Trophoblast cell (in vitro differentiated cells and primary cell): ENCODE results near the gene THG1L.

Experiments
- DNase-seq, 2 donors: peaks; one replicate each; pipeline ENCODE4 v3.0.0-alpha.2; 2016
- H2AFZ ChIP-seq: 2 replicates; pipeline ENCODE4 v1.6.1; 2013; ENCODE audit warnings: low read length, moderate library complexity, mild to moderate bottlenecking; ENCODE audit not compliant: insufficient read depth, poor library complexity
- H2AK5ac ChIP-seq: 2 replicates; pipeline ENCODE4 v1.6.1; 2013; ENCODE audit warnings: mild to moderate bottlenecking, low read length
- H2BK120ac ChIP-seq: 2 replicates; pipeline ENCODE4 v1.6.1; 2013; ENCODE audit warnings: low read length, mild to moderate bottlenecking, moderate library complexity; ENCODE audit not compliant: insufficient read depth, poor library complexity
- H2BK12ac ChIP-seq: 2 replicates; pipeline ENCODE4 v1.6.1; 2013; ENCODE audit warnings: mild to moderate bottlenecking, low read length, moderate library complexity
- H2BK5ac ChIP-seq: 2 replicates; pipeline ENCODE4 v1.6.1; 2013; ENCODE audit warnings: low read length, low read depth, moderate library complexity, mild to moderate bottlenecking; ENCODE audit not compliant: poor library complexity
- H3K14ac ChIP-seq: 2 replicates; pipeline ENCODE4 v1.6.1; 2013; ENCODE audit warnings: mild to moderate bottlenecking, low read length
- H3K18ac ChIP-seq: 2 replicates; pipeline ENCODE4 v1.6.1; 2013; ENCODE audit warnings: mild to moderate bottlenecking, low read length
- H3K23ac ChIP-seq: 2 replicates; pipeline ENCODE4 v1.6.1; 2013; ENCODE audit warnings: low read length
- H3K27ac ChIP-seq: 2 replicates; pipeline ENCODE4 v1.5.1; 2013; ENCODE audit warnings: low read depth, mild to moderate bottlenecking, inconsistent platforms, low read length, moderate library complexity
- H3K27me3 ChIP-seq: 2 replicates; pipeline ENCODE4 v1.6.1; 2013; ENCODE audit warnings: inconsistent platforms, mild to moderate bottlenecking, low read length, moderate library complexity; ENCODE audit not compliant: insufficient read depth
- H3K36me3 ChIP-seq, 2 experiments: 1 replicate in 1 of 2; 2 replicates in 1 of 2; pipeline ENCODE4 v1.6.1; 2013; ENCODE audit warnings: low read length in 2 of 2, mild to moderate bottlenecking in 2 of 2, moderate library complexity in 1 of 2; ENCODE audit not compliant: insufficient read depth in 2 of 2, control insufficient read depth in 1 of 2
- H3K4ac ChIP-seq: 2 replicates; pipeline ENCODE4 v1.6.1; 2013; ENCODE audit warnings: low read depth, mild to moderate bottlenecking, low read length, moderate library complexity
- H3K4me1 ChIP-seq, 2 experiments: 1 replicate in 1 of 2; 2 replicates in 1 of 2; pipeline ENCODE4 v1.6.1; 2013; ENCODE audit warnings: low read length in 2 of 2, mild to moderate bottlenecking in 2 of 2, moderate library complexity in 1 of 2; ENCODE audit not compliant: insufficient read depth in 2 of 2, control insufficient read depth in 1 of 2
- H3K4me2 ChIP-seq: 2 replicates; pipeline ENCODE4 v1.6.1; 2013; ENCODE audit warnings: inconsistent platforms, mild to moderate bottlenecking, low read length, moderate library complexity
- H3K4me3 ChIP-seq: 2 replicates; pipeline ENCODE4 v1.5.1; 2013; ENCODE audit warnings: mild to moderate bottlenecking, low read depth, low read length, inconsistent platforms
- H3K79me1 ChIP-seq: one replicate; pipeline ENCODE4 v1.6.1; 2013; ENCODE audit warnings: low read length
- H3K79me2 ChIP-seq: 2 replicates; pipeline ENCODE4 v1.6.1; 2013; ENCODE audit warnings: low read length, mild to moderate bottlenecking; ENCODE audit not compliant: control insufficient read depth, insufficient read depth, poor library complexity
- H3K9ac ChIP-seq: 2 replicates; pipeline ENCODE4 v1.6.1; 2013; ENCODE audit warnings: mild to moderate bottlenecking, low read length
- H3K9me3 ChIP-seq: 2 replicates; pipeline ENCODE4 v1.6.1; 2013; ENCODE audit warnings: low read depth, mild to moderate bottlenecking, control low read depth, inconsistent platforms, low read length; ENCODE audit not compliant: insufficient read depth
- H4K12ac ChIP-seq: 2 replicates; pipeline ENCODE4 v1.6.1; 2013; ENCODE audit warnings: low read depth, mild to moderate bottlenecking, low read length, moderate library complexity
- H4K8ac ChIP-seq: 2 replicates; pipeline ENCODE4 v1.6.1; 2013; ENCODE audit warnings: low read depth, mild to moderate bottlenecking, low read length, moderate library complexity
- H4K91ac ChIP-seq: one replicate; pipeline ENCODE4 v1.6.1; 2013; ENCODE audit warnings: low read depth, mild to moderate bottlenecking, low read length, moderate library complexity
- WGBS: extraction: QIAGEN DNeasy Blood & Tissue Kit; methylation state at CpG from one replicate; pipeline ENCODE4 v1.1.7; 2013; ENCODE audit warnings: missing lambda C conversion rate; ENCODE audit not compliant: insufficient read length, insufficient coverage; ENCODE audit errors: extremely low coverage; 5-methylcytosine and 5-hydroxymethylcytosine counted together

THG1L gene

DNA sequence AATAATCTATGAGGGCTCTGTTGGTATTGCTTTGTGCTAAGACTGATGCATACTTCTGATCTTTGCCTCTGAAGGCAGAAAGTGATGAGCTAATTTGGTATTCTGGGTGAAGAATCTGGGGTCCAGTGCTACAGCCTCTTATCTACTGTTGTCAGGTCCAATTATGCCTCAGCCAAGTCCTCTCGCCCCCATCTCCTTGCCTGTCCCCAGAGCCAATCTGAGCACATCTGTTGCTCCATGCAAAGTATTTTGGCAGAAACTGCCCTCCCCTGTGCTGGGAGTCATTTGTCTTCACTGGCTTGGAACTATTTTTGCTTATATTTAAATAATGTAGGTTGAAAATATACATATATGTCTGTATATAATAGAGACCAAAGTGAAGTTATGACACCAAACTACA is 35.7 kb downstream of the THG1L start:
- H3K27ac ChIP-seq, result no peak overlapping the region
- H2BK120ac ChIP-seq, result no peak overlapping the region
- no peak overlapping the region for H4K91ac ChIP-seq
- no peak overlapping the region for H2BK5ac ChIP-seq
- H4K12ac ChIP-seq, result no peak overlapping the region
- H2AK5ac ChIP-seq, result no peak overlapping the region
- no peaks in the 10 kb centered on the region for H3K79me2 ChIP-seq
- no peak overlapping the region for H3K4ac ChIP-seq
- no peak overlapping the region for H3K4me3 ChIP-seq
- no peak overlapping the region for H3K4me2 ChIP-seq
- no peak overlapping the region for H3K9ac ChIP-seq
- no peak overlapping the region for H2BK12ac ChIP-seq
- no peak overlapping the region for H4K8ac ChIP-seq
- H3K79me1 ChIP-seq, result no peaks in the 10 kb centered on the region
- no peaks in the 10 kb centered on the region for H3K9me3 ChIP-seq
- H3K18ac ChIP-seq, result no peak overlapping the region
- H3K36me3 ChIP-seq, result no peaks in the 10 kb centered on the region
- no peak overlapping the region for H3K14ac ChIP-seq
- no peak for DNase-seq
- no CpG with 5 or more reads among the region's 1 CpG for WGBS
- H3K23ac ChIP-seq, result no peak overlapping the region
- H3K4me1 ChIP-seq, result no peaks in the 10 kb centered on the region
- H2AFZ ChIP-seq, result no peak overlapping the region
- no peaks in the 10 kb centered on the region for H3K27me3 ChIP-seq

DNA sequence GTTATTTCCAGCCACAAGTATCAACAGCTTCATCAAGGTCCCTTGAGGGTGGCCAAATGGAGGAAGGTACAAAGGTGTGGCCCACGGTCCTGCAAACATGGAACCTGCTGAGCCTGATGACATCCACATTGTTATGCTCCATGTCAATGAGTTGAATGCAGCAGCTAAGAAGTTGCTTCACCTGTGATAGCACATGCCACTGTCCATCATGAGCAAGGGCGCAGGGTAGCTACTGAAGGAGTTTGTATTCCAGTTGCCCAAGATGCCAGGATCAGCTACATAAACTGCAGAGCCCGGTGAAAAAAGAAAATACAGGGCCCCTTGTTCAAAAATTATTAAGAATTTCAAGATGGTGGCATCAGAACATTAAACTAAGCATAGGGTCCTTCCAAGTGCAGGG is 36.5 kb downstream of the THG1L start:
- Histone ChIP-seq H3K14ac (no peak overlapping the region), H3K4me3 (no peak overlapping the region), H3K36me3 (no peaks in the 10 kb centered on the region), H3K9ac (no peak overlapping the region), H4K8ac (no peak overlapping the region), H4K91ac (no peak overlapping the region), H3K23ac (no peak overlapping the region), H3K79me1 (no peaks in the 10 kb centered on the region), H2BK12ac (no peak overlapping the region), H3K27ac (no peak overlapping the region), H4K12ac (no peak overlapping the region), H3K9me3 (no peaks in the 10 kb centered on the region), H3K79me2 (no peaks in the 10 kb centered on the region), H2BK120ac (no peak overlapping the region), H3K18ac (no peak overlapping the region), H3K4me1 (no peaks in the 10 kb centered on the region), H2BK5ac (no peak overlapping the region), H2AFZ (no peak overlapping the region), H2AK5ac (no peak overlapping the region), H3K27me3 (no peaks in the 10 kb centered on the region), H3K4ac (no peak overlapping the region), H3K4me2 (no peak overlapping the region)
- WGBS, result no CpG with 5 or more reads among the region's 3 CpGs
- peak in 1 of 2 donors; percentile 12 for DNase-seq

GRCh38 chr5:157770665-157771064 is 39.4 kb downstream of the THG1L start:
- no peak overlapping the region for H3K4ac ChIP-seq
- H2BK120ac ChIP-seq, result no peak overlapping the region
- H3K36me3 ChIP-seq, result no peaks in the 10 kb centered on the region
- no peak overlapping the region for H3K4me2 ChIP-seq
- no peak overlapping the region for H2AK5ac ChIP-seq
- no peak overlapping the region for H2AFZ ChIP-seq
- H3K9ac ChIP-seq, result no peak overlapping the region
- no peak overlapping the region for H3K18ac ChIP-seq
- H4K8ac ChIP-seq, result no peak overlapping the region
- H4K91ac ChIP-seq, result no peak overlapping the region
- no CpG with 5 or more reads among the region's 4 CpGs for WGBS
- H3K27me3 ChIP-seq, result no peaks in the 10 kb centered on the region
- no peak overlapping the region for H3K4me3 ChIP-seq
- H3K79me1 ChIP-seq, result no peaks in the 10 kb centered on the region
- no peaks in the 10 kb centered on the region for H3K4me1 ChIP-seq
- no peak overlapping the region for H3K23ac ChIP-seq
- no peaks in the 10 kb centered on the region for H3K9me3 ChIP-seq
- no peak overlapping the region for H4K12ac ChIP-seq
- H3K79me2 ChIP-seq, result no peaks in the 10 kb centered on the region
- H3K27ac ChIP-seq, result no peak overlapping the region
- H3K14ac ChIP-seq, result no peak overlapping the region
- no peak overlapping the region for H2BK12ac ChIP-seq
- no peak overlapping the region for H2BK5ac ChIP-seq
- no peak for DNase-seq

- Histone ChIP-seq H2AFZ (no peak overlapping the region), H4K91ac (no peak overlapping the region), H3K9ac (no peak overlapping the region), H3K27me3 (no peaks in the 10 kb centered on the region), H3K23ac (no peak overlapping the region), H3K4me1 (no peaks in the 10 kb centered on the region), H3K4me3 (no peak overlapping the region), H3K18ac (no peak overlapping the region), H3K27ac (no peak overlapping the region), H3K79me2 (no peaks in the 10 kb centered on the region), H3K36me3 (no peaks in the 10 kb centered on the region), H3K79me1 (no peaks in the 10 kb centered on the region), H4K8ac (no peak overlapping the region), H2BK12ac (no peak overlapping the region), H3K9me3 (peaks cover 2% of the 10 kb centered on the region), H3K4ac (no peak overlapping the region), H2BK120ac (no peak overlapping the region), H2BK5ac (no peak overlapping the region), H4K12ac (no peak overlapping the region), H3K14ac (no peak overlapping the region), H2AK5ac (no peak overlapping the region), H3K4me2 (no peak overlapping the region)
- DNase-seq, result no peak
- WGBS, result no CpG with 5 or more reads among the region's 10 CpGs
These were observed 40.9 kb downstream of the THG1L start for GRCh38 chr5:157772127-157772526.
